Body of pancreas (tissue), 4 donors: ENCODE results near the gene SEMA6C.

Experiments
- CTCF ChIP-seq, 7 experiments: fragments of 450-650 bp in 4 of 7; fragments of 200-600 bp in 3 of 7; sonication (generic) in 3 of 7; IDR thresholded peaks; one replicate each; pipeline ENCODE4 v1.5.1; 2016 to 2019; ENCODE audit warnings: antibody characterized with exemption in 7 of 7
- POLR2A ChIP-seq, 3 donors: fragments of 450-650 bp; IDR thresholded peaks; one replicate each; pipeline ENCODE4 v1.6.1; 2016; ENCODE audit warnings: antibody characterized with exemption in 3 of 3, mild to moderate bottlenecking in 2 of 3

- TF ChIP-seq CTCF (IDR thresholded peaks at IDR 0.05) = no peak
- TF ChIP-seq POLR2A (IDR thresholded peaks at IDR 0.05) = no peak
These were observed 18.4 kb upstream of the SEMA6C start for GRCh38 chr1:151164732-151165280.
